GM12801 (cell line): Measurements from ENCODE around the gene RNF220.

Experiments
- CTCF ChIP-seq: IDR thresholded peaks from one replicate; pipeline ENCODE4 v1.5.1; 2011; ENCODE audit warnings: control low read depth; ENCODE audit not compliant: insufficient read length; ENCODE audit errors: extremely low read depth

The RNF220 gene

DNA sequence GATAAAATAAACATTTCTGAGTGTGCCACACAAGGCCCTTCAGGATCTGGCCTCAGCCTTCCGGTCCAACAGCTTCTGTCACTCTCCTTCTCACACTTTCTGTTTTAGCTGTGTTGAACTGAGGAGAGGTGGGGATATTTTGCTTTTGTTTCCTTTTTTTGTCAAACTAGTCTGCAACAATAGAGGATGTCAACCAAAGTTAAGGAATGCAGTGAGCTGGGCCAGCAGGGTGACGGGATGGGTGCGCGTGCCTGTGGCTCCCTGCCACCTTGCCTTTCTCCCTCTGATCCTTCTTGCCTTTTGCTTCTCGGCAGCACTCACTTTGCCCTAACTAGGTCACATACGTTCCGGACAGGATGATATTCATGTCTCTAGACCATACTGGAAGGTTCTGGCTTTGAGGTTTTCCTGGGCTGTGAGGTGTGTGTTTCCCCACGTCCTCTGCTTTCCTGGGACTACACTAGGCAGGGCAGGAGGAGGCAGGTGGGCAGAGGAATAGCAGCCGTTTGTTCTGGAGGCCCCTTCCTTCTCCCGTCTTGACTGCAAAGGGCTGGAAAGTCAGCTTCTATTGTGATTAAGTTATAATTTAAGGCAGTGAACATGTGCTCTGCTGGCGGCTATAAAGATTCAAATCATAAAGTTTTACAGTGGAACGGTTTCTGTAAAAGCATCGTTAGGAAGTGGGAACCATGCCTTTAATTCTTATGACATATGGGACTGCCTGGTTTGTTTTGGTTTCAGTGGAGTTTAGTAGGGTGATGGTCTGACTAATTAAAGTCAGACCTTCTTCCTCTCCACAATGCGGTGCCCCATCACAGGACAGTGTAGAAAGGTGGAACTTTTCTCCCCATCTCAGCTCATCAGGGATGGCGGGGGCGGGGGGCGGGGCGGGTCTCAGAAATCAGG, 67.8 kb downstream of the RNF220 start:
- no peak for TF ChIP-seq CTCF

DNA sequence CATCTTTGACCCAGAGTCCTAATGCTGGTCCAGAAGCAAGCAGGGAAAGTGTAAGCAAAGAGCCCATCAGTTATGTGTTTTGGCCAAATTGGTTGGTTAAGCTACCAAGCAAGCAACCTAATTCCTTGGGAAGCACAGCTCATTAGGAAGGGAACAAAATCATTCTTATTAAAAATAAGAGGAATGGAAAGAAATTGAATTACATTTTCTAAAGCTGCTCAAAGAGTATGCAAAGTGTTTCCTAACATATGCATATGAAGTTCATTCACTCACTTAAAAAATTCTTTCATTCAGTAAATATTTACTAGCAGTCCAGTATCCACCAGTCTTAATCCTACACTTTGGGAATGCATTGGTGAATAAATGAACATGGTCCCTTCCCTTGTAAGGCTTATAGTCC, 71.8 kb downstream of the RNF220 start:
- TF ChIP-seq CTCF, result no peak

GRCh38 chr1:44481701-44482100, 76.6 kb downstream of the RNF220 start:
- TF ChIP-seq CTCF, result no peak

GRCh38 chr1:44483089-44483874, 78.2 kb downstream of the RNF220 start:
- TF ChIP-seq CTCF, result no peak

GRCh38 chr1:44484155-44484688, 79.2 kb downstream of the RNF220 start:
- no peak for TF ChIP-seq CTCF

DNA sequence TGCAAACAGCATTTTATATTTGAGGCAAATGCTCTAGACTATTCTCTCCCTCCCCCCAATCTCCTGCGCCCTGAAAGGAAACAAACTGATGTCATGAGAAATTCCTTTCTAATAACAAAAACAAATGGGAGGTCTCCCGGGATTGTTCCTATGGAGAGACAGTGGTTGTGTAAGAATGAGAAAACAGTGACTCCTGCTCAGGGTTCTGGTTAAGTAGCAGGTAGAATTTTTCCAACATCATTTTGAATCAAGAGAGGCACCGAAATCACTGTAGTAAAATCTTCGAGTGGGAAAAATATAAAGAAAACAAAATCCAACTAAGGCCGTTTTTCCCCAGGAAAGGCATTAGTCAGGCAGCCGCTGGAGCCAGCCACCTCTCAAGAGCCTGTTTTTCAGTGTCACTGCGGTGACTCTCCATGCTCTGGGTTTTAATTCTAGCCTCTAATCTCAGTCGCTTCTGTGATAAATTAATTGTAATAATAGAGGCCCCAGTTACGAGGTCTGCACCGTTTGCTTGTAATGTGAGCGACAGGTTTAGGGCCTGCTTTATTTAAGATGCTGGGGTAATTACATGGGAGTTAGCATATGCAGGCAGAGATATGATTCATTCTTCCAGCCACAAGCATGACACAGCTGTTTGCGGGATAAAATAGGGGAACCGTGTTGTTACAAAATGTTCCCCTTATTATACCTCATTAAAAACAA, 80.3 kb downstream of the RNF220 start:
- TF ChIP-seq CTCF, result no peak
